ENCODE data around the gene NCK2.
"Not testable (repeated sequence)": the region's sequence is repeated elsewhere in the genome, so short reads cannot be mapped to it uniquely, and the experiment has no call there.

NCK2 gene

DNA sequence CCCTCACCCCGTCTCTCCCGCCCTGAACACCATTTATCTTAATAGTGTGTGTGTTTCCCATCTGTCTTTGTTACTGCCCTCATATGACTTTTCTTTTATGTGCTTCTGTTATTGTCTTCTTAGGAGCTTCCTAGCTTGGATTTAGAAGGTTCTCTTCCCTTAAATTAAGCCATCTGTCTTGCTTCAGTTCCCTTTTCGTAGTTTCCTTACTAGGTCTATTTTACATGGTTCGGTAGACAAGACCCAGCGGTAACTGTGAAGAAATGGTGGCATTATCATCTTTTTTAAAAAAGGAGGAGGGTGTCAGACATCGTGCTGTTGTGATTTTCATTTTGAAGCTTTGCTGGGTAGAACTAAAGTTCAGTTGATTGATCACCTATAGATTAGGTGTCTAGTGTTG, 10.3 kb downstream of the NCK2 start:
- DNase-seq (ENCODE audit: low read depth, low spot score) = no peak

DNA sequence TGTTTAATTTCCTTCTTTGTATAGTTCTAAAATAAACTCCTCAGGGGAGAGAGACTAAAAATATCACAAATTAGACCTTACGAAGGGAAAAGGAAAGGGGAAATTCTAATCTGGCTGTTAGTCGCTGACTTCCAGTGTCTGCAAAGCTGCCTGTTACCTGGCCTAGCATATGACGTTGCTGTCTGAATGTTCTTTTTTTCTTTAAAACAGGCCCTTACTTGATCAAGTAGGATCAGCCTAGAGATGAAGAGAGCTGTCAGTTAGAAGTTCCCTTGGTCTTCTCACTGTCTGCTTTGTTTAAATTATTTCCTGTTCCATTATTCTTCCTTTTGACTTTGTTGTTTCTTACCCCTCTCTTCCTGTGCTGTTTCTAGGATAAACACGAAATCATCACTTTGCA, 11.2 kb downstream of the NCK2 start:
- no peak for DNase-seq (ENCODE audit: low read depth, low spot score)

DNA sequence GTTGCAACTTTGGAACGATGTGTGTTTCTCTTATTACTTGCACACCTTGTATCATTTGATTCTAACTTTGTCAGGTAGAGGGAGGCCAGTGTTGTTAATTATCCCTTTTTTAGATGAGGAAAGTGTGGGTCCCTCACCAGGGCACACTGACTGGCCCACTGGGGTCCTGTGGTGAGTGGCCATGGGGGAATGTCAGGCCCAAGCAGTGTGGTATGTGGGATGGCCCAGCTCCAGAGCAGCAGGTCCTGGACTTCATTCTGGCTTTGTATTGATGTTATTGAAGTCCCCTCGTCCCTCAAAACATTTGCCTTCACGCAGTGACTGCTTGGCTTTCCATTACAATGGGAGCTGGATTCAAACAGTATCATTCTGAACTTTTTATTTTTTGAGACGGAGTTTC, 11.7 kb downstream of the NCK2 start:
- no peak for DNase-seq (ENCODE audit: low read depth, low spot score)

DNA sequence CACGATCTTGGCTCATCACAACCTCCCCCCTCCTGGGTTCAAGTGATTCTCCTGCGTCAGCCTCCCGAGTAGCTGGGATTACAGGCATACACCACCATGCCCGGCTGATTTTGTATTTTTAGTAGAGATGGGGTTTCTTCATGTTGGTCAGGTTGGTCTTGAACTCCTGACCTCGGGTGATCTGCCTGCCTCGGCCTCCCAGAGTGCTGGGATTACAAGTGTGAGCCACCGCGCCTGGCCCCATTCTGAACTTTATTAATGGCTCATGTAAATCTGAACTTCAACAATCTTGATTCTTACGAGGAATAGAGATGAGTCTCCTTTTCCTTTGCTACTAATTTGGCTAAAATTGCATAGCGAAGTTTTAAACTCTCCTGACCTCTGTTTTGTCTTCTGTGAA, 12.2 kb downstream of the NCK2 start:
- not testable (repeated sequence) for DNase-seq (ENCODE audit: low read depth, low spot score)

DNA sequence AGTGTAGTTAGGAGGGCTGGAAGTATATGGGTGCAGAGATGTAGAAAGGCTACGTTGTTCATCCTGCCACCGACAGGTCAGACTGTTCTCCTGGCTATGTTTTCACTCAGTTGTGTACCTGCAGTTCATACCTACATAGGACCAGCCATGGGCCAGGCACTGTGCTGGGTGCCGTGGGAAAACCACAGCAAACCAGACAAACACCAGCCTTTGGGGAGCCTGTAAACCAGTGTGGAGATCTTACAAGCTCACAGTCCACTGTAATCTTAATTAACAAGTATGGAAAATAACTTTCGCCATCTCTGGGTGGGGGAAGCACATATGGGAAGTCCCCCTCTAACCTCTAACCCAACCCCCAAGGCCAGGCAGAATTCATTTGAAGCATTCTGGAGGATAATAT, 12.7 kb downstream of the NCK2 start:
- DNase-seq (ENCODE audit: low read depth, low spot score) = no peak

DNA sequence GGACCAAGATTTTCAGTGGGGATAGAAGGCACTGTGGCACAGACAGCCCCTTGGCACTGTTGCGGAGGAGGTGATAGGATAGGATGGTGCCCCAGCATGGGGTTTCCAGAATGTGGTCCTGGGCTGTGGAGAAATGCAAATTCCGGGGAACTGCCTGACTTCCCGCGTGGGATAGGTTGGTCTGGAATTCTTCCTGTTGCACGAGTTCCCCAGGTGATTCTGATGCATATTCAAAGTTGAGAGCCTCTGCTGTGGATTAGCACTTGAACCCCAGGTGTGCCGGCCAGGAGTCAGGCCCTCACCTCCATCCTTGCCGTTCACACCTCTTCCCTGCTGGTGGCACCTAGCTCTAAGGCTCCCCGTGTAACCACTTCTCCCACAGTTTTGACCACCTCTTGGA, 15.5 kb downstream of the NCK2 start:
- no peak for DNase-seq (ENCODE audit: low read depth, low spot score)

DNA sequence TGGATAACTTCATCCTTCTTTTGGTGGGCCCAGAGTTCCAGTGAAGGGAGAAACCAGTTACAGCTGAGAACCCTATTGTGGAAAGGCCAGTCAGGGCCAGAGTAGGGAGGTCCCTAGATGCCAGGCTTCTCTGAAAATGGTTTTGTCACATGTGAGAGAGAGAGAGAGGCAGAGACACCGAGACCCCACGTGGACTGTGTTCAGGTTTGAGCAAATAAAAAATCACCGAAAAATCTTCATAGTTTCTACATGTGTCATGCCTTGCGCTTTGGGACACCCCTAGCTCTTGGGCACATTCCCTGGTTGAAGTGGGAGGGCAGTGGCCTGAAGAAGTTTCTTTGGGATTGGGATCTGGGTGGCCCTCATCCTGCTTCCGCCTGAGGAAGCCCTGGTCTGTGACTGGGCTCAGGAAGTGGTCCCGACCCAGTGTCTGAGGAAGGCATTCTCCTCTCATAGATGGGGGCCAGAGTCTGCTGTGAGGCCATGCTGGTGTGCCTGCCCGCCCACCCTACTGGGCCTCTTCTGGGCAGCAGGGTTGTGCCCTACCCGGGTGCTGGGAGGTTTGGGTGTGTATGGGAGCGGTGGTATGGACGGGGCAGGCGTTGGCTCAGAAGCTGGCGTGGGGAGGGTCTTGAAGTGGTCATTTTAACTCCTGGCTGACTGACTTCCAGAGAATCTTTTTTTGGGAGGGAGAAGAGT, 16.1 kb downstream of the NCK2 start:
- DNase-seq (ENCODE audit: low read depth, low spot score) = no peak

DNA sequence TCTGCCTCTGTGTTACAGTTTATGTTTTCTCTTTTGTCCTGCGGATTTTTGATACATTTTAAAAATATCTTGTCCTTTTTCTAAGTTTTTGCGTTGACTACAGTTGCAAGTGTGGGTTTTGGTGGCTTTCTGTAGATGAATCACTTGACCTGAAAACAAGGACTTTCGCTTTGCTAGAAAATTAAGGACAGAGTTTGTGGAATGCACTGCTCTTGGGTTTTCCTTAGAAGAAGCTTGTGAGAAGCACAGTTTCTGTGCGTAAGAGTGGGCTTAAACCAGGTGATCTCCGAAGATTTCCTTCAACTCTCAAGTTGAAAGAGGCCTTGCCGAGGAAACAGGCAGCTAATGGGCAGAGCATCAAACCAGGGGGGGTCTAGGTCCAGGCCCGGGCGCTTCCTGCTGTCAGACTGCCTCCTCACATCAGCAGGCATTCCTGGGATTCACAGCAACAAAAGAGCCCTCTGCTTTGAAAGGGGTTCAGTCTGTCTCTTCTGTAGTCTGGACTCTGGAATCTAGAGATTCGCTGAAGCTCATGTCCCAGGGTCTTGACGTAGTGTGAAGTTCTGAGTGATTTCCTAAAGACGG, 17.3 kb downstream of the NCK2 start:
- peak; percentile 35 for DNase-seq (ENCODE audit: low read depth, low spot score)

DNA sequence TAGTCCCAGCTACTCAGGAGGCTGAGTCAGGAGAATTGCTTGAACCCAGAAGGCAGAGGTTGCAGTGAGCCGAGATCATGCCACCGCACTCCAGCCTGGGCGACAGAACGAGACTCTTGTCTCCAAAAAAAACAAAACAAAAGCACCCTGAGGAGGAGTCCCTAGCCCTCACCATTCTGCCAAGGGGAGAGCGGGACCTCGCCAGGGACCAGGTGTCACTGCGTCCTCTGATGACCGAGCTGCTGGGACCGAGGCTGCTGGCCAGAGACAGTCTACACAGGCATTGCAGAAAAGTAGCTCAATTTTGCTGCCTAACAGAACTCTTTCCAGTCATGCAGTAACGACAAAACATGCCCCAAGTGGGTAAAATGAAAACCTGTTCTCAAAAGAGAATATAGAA, 18.4 kb downstream of the NCK2 start:
- DNase-seq (ENCODE audit: low read depth, low spot score) = no peak

DNA sequence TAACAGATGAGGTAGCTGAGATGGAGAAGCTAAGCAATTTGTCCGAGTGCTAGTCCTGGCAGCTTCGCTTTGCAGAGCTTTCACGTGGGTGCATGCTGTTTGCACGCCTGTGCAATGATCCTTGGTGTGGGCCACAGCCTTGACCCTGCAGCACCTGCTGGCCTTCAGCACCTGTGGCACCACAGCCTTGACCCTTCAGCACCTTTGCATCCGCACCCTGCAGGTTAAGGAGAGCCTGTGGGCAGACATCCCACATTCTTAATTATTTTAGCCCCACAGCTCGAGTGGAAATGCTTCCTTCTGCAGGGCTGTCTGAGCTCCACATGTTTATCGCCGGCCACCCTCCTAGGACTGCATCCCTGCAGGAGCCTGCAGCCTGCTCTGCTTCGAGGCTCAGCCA, 19.3 kb downstream of the NCK2 start:
- DNase-seq (ENCODE audit: low read depth, low spot score) = no peak

DNA sequence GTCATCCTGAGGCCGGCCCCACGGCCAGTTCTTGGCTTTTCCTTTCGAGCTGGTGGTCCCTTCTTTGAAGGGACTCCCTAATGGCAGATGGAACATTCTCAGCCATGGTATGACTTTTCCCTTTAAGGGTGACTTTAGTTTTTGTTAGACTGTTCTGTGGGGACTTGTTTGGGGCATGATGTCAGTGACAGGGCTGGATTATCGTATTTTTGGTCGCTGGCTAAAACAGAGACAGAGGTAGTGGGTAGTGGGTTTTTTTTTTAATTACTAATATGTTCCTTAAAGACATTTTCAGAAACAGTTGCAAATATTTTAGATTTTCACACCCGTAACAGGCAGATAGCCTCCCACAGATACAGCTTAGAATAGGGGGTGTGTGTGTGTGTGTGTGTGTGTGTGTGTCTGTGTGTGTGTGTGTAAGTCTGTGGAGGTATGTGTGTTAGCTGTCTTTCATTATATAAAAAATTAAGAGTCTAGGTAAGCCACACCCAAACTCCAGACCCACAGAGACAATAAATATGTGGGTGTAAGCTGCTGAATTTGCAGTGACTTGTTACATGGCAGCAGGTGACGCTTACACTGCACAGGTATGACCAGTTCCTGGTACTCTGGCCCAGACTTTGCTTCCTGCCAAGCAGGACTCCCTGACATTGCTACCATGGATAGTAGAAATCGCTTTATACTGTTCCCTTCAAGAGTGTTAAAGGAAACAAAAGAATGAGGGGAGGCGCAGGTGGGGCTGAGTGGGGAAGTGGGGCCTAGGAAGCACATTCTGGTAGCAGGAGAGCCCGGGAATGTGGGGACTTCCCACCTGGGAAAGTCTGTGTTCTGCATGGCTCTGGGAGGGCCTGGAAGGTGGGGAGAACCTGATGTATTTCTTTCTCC, 20.9 kb downstream of the NCK2 start:
- no peak for DNase-seq (ENCODE audit: low read depth, low spot score)

DNA sequence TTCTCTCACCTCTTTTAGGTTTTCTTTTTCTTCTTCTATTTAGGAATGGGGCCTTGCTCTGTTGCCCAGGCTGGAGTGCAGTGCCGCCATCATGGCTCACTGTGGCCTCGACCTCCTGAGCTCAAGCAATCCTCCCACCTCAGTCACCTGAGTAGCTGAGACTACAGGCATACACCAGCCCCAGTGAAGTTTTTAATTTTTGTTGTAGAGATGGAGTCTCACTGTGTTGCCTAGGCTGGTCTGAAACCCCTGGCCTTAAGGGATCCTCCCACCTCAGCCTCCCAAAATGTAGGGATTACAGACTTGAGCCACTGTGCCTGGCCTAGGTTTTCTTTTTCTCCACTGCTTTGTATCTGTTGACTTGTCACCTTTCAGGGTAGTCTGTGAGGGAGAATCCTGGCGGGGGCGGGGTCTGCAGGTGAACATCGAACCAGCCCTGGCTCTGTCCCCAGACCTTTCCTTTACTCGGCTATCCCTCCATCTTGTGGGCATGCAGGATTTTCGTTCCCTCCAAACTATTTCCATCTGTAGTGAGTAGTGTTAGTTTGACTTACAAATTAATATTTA, 21.7 kb downstream of the NCK2 start:
- no peak for DNase-seq (ENCODE audit: low read depth, low spot score)

DNA sequence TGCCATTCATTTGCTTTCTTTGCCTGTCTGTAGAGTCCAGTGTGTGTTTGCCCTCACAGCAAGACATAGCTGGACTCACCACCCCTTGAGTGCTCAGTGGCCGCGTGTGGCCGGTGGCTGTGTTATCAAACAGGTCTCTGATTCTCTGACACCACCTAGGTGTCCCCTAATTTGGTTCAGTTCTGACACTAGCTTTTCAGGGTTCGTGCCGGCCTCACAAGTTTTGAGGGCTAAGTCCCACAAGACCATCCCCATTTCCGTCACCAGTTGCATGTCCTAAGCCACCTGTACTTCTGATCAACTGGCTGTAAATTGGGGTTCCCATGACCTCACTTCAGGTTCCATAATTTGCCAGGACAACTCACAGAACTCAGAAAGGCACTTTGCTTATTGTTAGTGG, 23.5 kb downstream of the NCK2 start:
- DNase-seq (ENCODE audit: low read depth, low spot score) = no peak

DNA sequence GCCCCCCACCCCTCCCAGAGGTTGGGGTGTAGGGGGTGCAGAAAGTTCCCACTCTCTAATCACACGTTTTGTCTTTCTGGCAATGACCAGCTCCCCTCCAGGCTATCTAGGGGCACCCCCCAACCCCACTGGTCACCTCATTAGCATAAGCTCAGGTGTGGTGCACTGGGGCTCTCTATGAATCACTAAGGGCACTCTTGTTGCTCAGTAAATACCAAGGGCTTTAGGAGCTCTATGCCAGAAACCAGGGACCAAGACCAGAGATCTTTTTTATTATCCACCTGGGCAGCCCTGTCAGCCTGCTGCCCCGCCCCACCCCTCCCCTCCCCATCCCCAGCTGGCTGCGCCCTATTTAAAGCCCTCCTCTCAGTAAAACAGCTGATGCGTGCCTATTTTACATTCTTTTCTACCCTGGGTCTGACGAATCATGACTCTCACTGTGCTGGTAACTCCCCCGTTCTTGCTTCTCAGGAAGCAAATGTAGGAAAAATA, 24.3 kb downstream of the NCK2 start:
- no peak for DNase-seq (ENCODE audit: low read depth, low spot score)

DNA sequence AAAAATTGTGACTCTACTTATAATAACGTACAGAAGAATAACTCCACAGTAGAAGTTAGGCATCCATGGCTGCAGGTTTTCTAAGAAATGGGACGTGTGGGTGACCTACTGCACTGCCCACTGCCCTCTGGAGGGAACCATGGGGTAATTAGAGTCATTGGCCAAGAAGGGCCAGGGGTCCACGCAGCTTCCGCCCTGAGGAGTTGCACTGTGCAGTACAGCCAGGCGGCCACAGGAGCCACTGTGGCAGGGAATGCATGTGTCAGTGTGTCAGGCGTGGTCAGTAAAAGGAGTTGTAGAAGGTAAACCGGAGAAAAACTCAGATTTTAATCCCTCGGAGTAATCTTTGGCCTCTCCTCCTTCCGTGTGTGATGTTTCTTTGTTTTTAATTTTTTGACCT, 24.8 kb downstream of the NCK2 start:
- DNase-seq (ENCODE audit: low read depth, low spot score) = no peak

DNA sequence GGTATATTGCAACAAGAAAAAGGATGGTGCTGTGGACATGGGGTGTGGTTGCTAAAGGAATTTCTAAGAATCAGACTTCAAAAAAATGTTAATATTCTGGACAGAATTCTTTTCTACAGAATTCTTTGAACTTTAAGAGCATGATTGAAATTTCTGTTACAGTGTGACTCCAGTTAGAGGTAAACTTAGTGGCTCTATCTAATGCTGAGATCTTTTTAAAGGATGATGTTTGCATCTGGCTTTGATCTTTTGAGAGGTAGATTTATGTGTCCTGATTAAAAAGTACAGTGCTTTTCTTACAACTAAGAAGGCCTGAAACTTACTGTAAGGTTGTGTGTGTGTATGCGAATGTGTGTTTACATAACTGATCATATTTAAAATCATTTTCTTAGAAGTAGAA, 25.4 kb downstream of the NCK2 start:
- no peak for DNase-seq (ENCODE audit: low read depth, low spot score)

DNA sequence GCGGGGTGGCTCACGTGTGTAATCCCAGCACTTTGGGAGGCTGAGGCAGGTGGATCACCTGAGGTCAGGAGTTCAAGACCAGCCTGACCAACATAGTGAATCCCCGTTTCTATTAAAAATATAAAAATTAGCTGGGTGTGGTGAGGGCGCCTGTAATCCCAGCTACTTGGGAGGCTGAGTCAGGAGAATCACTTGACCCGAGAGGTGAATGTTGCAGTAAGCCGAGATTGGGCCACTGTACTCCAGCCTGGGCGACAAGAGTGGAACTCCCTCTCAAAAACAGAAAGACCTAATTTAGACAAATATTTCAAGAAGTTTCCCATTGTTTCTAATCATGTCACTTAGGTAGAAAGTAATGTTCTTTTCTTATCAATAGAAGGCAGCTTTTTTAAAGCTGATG, 26.6 kb downstream of the NCK2 start:
- DNase-seq (ENCODE audit: low read depth, low spot score) = not testable (repeated sequence)

DNA sequence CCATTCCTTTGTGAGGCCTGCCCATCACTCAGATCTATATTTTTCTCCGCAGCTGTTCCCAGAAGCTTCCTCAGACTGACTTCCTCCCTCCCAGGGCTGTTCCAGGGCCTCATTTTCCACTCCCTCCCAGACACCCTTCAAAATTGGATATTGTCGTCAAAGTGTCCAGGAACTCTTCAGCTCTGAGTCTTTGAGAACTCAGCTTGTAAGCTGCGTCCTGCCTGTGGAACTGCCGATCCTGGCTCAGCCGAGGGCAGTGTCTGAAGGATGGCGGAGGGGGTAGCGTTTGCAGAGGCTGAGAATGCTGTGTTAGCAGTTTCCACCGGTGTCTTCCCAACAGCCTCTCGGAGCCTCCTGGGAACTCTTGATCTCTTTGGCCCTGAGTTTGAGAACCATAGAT, 27.1 kb downstream of the NCK2 start:
- DNase-seq (ENCODE audit: low read depth, low spot score) = no peak

DNA sequence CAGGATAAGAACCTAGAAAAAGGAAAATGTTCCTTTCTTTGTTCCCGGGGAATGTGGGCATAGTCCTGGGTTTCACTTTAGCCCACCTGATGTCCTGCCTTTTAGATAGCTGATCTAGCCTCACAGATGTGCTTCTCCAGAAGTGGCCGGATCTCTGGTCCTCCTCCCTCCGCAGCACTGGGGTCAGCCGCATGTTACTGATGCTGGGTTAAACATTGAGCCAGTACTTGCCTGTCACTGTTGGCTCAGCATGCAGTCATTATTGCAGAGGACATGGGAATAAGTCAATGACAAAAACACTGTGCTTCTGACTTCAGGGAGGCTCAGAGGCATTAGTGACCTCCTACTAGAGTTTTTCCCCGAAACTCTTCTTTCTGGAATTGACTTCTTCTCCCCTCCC, 27.6 kb downstream of the NCK2 start:
- no peak for DNase-seq (ENCODE audit: low read depth, low spot score)

DNA sequence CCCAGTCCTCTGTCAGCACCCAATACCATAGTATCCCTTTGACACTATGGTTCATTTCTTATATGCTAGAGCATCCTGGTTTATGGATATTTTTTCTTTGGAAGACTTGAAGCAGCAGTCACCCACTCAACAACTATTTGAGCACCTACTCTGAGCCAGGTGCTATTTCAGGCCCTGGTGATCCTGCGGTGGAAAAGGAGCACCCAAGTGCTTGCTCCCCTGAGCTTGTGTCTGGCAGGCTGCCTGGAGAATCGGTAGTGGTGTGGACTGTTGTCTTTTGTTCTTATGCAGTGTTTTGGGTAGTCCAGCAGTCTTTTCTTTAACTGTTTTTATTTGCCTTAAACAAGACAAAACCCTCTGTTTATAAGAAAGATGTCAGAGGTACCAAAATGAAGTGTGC, 28.9 kb downstream of the NCK2 start:
- no peak for DNase-seq (ENCODE audit: low read depth, low spot score)

DNA sequence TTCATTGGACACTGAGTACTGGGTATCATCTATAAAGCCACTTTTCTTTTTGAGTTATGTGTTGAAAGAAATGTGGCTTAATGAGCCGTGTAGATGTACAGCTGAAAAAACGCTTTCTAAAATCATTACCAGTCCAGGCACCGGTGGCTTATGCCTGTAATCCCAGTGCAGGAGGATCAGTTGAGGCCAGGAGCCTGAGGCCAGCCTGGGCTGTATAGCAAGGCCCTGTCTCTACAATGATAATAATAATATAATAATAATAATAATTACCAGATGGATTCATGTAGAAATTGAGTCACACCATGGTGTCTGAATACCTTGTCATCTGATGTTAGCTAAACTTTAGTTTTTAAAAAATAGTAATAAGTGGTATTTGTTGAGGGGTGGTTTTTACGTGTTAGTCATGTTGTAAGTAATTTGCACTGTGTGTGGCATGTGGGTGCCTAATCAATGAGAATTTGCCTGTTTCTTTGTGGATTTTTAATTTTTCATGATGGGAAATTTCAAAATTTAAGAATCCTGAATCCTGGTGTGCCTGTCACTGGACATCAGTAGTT, 30.1 kb downstream of the NCK2 start:
- no peak for DNase-seq (ENCODE audit: low read depth, low spot score)

Measured in smooth muscle cell of the brain vasculature (primary cell).